Measurements from ENCODE around the gene TSC2.

Gene TSC2

GRCh38 chr16:2028146-2028545 is 19.6 kb upstream of the TSC2 start:
- TF ChIP-seq CTCF (conservative IDR thresholded peaks at IDR 0.05; ENCODE audit: low read depth, low read length) = no peak
- no peak overlapping the region for H3K4me3 ChIP-seq (ENCODE audit: low read length)
- no peak for DNase-seq (ENCODE audit: low read depth)

GRCh38 chr16:2028620-2029220 is 19.1 kb upstream of the TSC2 start:
- DNase-seq (ENCODE audit: low read depth) = no peak
- H3K4me3 ChIP-seq (ENCODE audit: low read length) = no peak overlapping the region

GRCh38 chr16:2029350-2029749 is 18.4 kb upstream of the TSC2 start:
- TF ChIP-seq CTCF (conservative IDR thresholded peaks at IDR 0.05; ENCODE audit: low read depth, low read length) = no peak
- H3K4me3 ChIP-seq (ENCODE audit: low read length) = no peak overlapping the region
- no peak for DNase-seq (ENCODE audit: low read depth)

More at GRCh38 chr16:2028620-2029220, 19.1 kb upstream of the TSC2 start:
- TF ChIP-seq CTCF (conservative IDR thresholded peaks at IDR 0.05; ENCODE audit: low read depth, low read length) = no peak

- H3K4me3 ChIP-seq (ENCODE audit: low read length) = no peak overlapping the region
- DNase-seq (ENCODE audit: low read depth) = no peak
- TF ChIP-seq CTCF (conservative IDR thresholded peaks at IDR 0.05; ENCODE audit: low read depth, low read length) = no peak
Observed at GRCh38 chr16:2030036-2030435, 17.7 kb upstream of the TSC2 start.

- TF ChIP-seq CTCF (conservative IDR thresholded peaks at IDR 0.05; ENCODE audit: low read depth, low read length) = no peak
- H3K4me3 ChIP-seq (ENCODE audit: low read length) = no peak overlapping the region
- DNase-seq (ENCODE audit: low read depth) = no peak
Observed at GRCh38 chr16:2031081-2031577, 16.7 kb upstream of the TSC2 start.

- H3K4me3 ChIP-seq (ENCODE audit: low read length) = no peak overlapping the region
- DNase-seq (ENCODE audit: low read depth) = no peak
- TF ChIP-seq CTCF (conservative IDR thresholded peaks at IDR 0.05; ENCODE audit: low read depth, low read length) = no peak
Observed at GRCh38 chr16:2032285-2033056, 15.3 kb upstream of the TSC2 start.

Data from retinal pigment epithelial cell (primary cell).